H7 (cell line): ENCODE measurements around the gene CDX1. TPM values are rescaled to one million over a fixed set of nuclear protein-coding genes. Genes with fewer than 3 reads are reported as not detected.
"Not testable (repeated sequence)": the region's sequence is repeated elsewhere in the genome, so short reads cannot be mapped to it uniquely, and the experiment has no call there.

ENCODE experiments used
- DNase-seq: peaks from one replicate; pipeline ENCODE4 v3.0.0; 2012
- H3K27me3 ChIP-seq: 2 replicates; pipeline ENCODE4 v1.6.0; 2011; ENCODE audit warnings: mild to moderate bottlenecking, low read length; ENCODE audit not compliant: control insufficient read depth, insufficient read depth
- H3K36me3 ChIP-seq: replicated peaks from 2 replicates; pipeline ENCODE4 v1.5.1; 2011; ENCODE audit warnings: low read length; ENCODE audit not compliant: control insufficient read depth, insufficient read depth
- H3K4me3 ChIP-seq: 2 replicates; pipeline ENCODE4 v1.5.1; 2011; ENCODE audit warnings: low read depth, mild to moderate bottlenecking, control low read depth, low read length, moderate library complexity; ENCODE audit not compliant: insufficient read depth
- total RNA-seq: library from RNA; depleted of rRNA; stranded (reverse); fragments of >200 nt; shearing (Covaris generic); gene quantifications from 2 replicates; pipeline ENCODE4 v1.2.3, GENCODE V29; 2014

CDX1 gene
- total RNA-seq, 1 experiment from 2014 or later, result 0.62 TPM

DNA sequence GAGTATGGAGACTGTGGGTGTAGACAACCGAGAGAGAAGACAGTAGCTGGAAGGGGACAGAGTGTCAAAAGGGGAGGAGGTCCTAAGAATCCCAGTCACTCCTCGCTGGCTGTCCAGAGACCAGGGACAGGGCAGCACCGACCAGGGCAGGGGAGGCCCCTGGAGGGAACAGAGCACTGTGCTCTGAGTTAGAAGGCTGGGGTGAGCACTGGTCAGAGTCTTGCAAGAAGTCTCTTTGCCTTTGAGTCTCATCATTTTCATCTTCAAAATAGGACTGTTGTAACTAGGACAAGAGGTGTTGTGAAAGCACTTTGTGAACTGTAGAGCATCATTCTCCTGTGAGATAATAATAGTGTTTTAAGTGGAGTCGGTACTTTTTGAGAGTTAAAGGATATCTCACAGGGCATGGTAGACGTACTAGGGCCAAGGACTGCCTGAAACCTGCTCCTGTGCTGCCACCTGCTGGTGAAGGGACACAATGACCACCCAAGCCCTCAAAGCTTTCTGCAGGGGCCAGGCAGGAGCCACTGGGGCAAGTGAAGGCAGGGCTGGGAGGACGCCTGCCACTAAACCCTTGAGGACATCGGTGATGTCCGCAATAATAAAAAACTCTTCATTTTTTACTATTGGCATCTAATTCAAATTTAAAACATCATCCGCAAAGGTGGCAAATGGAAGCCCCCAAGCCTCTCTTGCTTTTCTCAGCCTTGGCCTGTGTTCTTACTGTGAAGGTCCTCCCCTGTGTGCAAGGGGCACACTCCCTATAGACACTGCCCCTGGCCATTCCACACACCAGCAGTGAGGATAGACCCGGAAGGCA lies 51.5 kb downstream of the CDX1 start:
- H3K36me3 ChIP-seq, result no peaks in the 10 kb centered on the region
- H3K4me3 ChIP-seq, result no peak overlapping the region
- peaks cover 7% of the 10 kb centered on the region for H3K27me3 ChIP-seq
- DNase-seq, result peak; percentile 93

DNA sequence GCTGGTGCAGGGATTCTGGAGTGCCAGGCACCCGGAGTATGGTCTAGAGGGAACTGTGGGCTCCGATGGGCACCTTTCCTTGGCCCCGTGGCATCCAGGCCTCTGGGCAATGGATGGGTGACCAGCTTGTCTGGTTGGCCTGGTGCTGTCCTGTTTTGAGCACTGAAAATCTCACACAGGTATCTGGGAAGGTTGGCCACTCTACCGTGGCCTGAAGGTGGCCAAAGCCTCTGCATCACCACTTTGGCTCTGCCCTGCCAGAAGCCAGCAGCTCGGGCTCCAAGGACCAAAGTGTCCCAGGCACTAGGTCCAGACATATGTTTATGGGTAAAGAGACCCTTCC lies 52.1 kb downstream of the CDX1 start:
- H3K27me3 ChIP-seq, result peaks cover 5% of the 10 kb centered on the region

DNA sequence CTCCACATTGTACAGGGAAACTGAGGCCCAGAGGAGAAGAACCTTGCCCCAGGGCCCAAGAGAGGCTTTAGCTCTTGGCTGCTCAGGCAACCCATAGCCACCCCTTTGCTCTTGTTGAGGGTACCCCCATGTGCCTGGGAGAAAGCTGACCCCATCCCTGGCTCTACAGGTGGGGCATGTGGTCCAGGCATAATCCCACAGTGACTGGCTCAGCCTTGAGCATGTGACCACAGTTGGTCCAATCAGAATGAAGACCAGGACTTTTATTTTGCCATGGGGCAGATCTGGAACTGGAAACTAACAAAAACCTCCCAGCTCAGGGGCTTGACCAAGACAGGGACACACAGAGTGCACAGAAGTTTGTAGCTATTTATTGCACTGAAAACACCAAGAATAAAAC lies 52.6 kb downstream of the CDX1 start:
- Histone ChIP-seq H3K27me3 (peaks cover 5% of the 10 kb centered on the region), H3K4me3 (no peak overlapping the region), H3K36me3 (no peaks in the 10 kb centered on the region)
- peak; percentile 68 for DNase-seq

More for the DNA sequence above, 52.1 kb downstream of the CDX1 start:
- DNase-seq, result no peak
- no peak overlapping the region for H3K4me3 ChIP-seq
- H3K36me3 ChIP-seq, result no peaks in the 10 kb centered on the region

DNA sequence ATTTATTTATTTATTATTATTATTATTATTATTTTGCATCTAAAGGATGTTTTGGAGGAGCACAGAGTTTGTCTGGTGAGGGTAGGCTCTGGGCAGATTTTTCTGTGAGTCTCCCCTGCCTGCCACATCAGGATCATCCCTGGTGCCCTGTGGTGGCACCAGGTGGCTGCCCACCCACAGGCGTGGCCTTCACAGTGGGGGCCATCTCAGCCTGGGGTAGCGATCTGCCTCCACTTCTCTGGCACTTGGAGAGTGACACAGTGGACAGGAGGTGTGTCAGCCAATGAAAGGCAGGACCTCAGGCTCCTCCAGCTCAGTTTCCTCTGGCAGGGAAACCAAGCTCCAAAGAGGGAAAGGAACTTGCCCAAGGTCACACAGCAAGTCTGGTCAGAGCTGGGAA lies 53.3 kb downstream of the CDX1 start:
- peaks cover 5% of the 10 kb centered on the region for H3K27me3 ChIP-seq
- no peak overlapping the region for H3K4me3 ChIP-seq
- H3K36me3 ChIP-seq, result no peaks in the 10 kb centered on the region
- DNase-seq, result no peak

DNA sequence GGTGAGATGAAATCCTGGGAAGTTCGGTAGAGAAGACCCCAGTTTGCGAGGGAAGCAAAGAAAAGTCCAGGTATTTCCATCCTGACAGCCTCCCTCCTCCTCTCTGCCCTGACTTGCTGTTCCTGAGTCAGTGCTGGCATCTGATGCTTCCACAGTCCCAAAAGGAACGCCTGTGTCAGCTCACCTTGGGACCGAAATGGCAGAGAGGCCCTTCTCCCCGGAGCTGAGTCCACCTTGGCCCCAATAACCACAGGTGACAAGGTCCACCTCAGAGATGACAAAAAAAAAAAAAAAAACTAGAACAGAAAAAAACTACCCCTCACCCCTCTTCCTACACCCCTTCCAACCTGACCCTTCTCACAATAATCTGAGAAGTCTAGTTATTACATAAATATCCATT lies 54.9 kb downstream of the CDX1 start:
- DNase-seq, result no peak
- peaks cover 5% of the 10 kb centered on the region for H3K27me3 ChIP-seq
- no peak overlapping the region for H3K4me3 ChIP-seq
- H3K36me3 ChIP-seq, result no peaks in the 10 kb centered on the region

DNA sequence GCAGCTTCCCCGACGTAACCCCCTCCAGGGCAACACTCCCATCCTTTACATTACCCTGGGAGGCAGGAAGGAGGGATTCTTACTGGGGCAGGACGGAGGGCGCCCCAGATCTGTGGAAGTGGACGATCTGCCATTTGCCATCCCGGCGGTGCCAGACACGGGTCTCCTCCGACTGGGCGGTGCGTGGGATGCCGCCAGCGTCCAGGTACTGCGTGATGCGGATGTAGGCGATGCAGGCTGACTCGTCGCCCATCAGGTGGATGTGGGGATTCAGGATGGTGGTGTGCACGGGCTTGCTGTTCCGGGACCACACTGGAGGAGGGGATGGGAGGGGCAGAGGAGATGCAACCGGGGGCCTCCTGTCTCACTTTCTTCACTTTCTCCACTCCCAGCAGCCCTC lies 56.3 kb downstream of the CDX1 start:
- Histone ChIP-seq H3K27me3 (no peaks in the 10 kb centered on the region; the same call in 1 of the 2 replicates), H3K36me3 (no peaks in the 10 kb centered on the region), H3K4me3 (no peak overlapping the region)
- DNase-seq, result no peak

DNA sequence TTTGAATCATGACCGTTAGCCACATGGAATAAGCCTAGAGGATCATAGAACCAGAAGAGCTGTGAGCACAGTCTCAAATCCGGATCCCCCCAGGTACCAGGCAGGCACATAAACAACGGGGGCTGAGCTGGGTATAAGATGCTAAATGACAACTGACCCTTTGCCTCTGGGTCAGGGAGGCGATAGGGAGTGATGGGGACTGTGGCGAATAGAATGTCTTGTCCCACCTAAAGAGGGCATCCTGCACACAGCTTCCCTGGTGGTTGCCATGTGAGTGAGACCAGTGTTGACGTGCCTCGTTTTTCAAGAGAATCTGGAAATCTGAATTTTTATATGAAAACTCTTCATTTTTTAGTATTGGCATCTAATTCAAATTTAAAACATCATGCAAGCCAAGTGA lies 56.9 kb downstream of the CDX1 start:
- DNase-seq, result no peak
- Histone ChIP-seq H3K36me3 (no peaks in the 10 kb centered on the region), H3K27me3 (no peaks in the 10 kb centered on the region; the same call in 1 of the 2 replicates), H3K4me3 (no peak overlapping the region)

DNA sequence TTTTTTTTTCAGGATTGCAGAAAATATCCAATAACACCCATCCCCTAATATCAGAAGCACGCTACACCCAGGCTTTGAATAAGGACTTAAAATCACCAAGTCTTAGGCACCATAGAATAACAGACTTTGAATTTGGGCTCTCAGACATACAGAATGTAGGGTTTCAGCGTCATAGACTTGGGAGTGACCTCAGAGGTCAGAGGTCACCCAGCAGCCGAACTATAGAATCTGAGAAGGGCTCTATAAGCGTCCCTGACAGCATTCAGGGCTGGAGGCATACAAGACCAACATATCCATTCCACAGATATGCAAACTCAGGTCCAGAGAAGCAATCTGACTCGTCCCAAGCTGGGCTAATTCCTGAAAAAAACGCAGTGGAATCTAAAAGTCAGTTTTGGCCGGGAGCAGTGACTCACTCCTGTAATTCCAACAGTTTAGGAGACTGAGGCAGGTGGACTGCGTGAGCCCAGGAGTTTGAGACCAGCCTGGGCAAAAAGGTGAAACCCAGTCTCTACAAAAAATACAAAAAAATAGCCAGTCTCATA lies 58.0 kb downstream of the CDX1 start:
- no peaks in the 10 kb centered on the region for H3K36me3 ChIP-seq
- no peak for DNase-seq
- no peak overlapping the region for H3K4me3 ChIP-seq
- H3K27me3 ChIP-seq, result no peaks in the 10 kb centered on the region; the same call in 1 of the 2 replicates

DNA sequence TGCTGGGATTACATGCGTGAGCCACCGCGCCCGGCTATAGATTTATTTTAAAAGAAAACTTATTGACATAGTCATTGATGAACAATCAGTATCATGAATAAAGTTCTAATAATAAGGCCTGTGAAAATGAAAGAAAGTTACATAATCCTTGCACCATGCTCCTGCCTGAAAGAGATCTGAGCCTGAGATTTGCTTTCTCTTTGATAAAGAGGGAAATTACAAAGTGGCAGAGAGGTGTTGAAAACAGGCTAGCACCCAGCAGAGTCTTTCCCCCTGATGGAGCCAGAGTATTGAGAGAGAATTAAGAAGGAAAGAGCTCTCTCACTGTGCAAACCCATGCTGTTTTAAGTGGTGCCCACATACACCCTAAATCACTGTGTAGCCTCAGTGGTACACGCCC lies 60.5 kb downstream of the CDX1 start:
- Histone ChIP-seq H3K36me3 (no peaks in the 10 kb centered on the region), H3K4me3 (no peak overlapping the region), H3K27me3 (no peaks in the 10 kb centered on the region; the same call in 1 of the 2 replicates)
- no peak for DNase-seq

DNA sequence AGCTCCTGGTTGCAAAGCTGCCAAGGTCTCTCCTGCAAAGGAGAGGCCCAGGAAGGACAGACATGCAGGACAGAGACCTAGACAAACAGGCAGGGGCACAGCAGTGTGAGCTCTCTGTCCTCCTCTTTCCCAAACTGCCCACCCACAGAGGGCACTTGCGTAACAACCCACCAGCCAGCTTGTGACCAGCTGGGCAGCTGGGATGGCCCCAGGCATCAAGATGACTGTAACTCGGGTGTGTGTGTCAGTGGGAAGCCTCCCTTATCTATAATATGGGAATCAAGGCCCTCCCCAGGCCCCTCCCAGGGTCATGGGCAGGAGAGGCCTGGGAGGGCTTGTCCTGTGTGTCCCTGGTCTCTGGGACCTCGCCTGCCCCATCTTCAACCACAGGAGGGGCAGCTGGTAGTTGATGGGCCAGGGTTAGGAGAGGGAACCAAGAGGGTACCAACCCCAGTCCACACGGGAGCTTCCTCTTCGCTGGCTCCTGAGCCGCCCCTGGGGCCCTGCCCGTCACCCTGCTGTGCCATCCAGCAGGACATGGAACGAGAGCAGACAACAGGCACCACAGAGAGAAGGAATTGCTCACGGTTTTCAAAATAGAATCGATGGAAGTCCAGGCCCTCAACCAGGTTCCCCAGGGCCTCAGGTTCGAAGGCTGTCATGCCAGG lies 61.2 kb downstream of the CDX1 start:
- DNase-seq, result peak; percentile 43
- Histone ChIP-seq H3K27me3 (no peaks in the 10 kb centered on the region), H3K4me3 (no peak overlapping the region), H3K36me3 (no peaks in the 10 kb centered on the region)

DNA sequence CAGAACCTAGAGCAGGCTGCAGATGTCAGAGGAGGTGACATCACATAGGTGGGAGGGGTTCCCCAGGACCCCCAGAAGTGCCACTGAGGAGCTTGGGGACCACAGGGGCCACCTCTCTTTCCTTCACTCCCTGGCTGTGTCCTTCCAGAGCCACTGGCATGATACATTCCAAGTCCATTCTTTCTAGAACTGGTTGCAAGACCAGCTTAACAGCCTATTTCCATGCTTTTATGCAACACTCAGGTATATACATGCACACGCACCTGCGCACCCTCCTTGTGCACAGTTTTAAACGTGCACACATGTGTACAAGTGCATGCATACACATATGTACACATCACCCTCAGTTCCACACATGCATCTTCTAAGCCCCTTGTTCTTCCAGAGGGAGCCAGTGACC lies 63.0 kb downstream of the CDX1 start:
- H3K27me3 ChIP-seq, result no peaks in the 10 kb centered on the region
- no peak overlapping the region for H3K4me3 ChIP-seq
- H3K36me3 ChIP-seq, result no peaks in the 10 kb centered on the region
- DNase-seq, result no peak

DNA sequence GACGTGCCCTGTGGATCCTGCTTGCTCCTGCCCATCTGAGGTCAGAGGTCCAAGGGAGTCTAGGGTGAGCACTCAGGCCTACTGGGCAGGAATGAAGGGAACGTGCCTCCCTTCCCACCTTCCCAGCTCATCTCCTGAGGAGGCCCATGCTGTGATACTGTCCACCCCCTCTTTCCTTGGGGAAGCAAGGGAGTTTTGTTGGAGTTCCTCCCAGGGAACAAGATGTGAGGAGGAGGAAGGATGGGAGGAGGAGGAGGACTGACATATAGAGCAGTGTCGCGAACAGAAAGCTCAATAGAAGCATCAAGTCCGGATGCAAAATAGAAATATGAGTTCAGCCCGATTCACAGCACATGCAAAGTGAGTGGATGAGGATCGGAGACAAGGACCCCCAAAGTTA lies 64.3 kb downstream of the CDX1 start:
- no peak overlapping the region for H3K4me3 ChIP-seq
- no peaks in the 10 kb centered on the region for H3K27me3 ChIP-seq
- DNase-seq, result no peak
- H3K36me3 ChIP-seq, result no peaks in the 10 kb centered on the region

DNA sequence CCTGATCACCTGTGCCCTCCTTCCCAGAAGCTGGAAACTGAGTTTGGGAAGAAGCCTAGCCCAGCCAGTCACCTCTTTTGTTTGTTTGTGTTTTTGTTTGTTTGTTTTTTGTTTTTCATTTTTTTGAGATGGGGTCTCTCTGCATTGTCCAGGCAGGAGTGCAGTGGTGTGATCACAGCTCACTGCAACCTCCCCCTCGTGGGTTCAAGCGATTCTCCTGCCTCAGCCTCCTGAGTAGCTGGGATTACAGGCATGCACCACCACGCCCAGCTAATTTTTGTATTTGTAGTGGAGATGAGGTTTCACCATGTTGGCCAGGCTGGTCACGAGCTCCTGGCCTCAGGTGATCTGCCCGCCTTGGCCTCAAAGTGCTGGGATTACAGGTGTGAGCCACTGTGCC lies 67.1 kb downstream of the CDX1 start:
- DNase-seq, result not testable (repeated sequence)

More for the DNA sequence above, 67.1 kb downstream of the CDX1 start:
- H3K4me3 ChIP-seq, H3K27me3 ChIP-seq, H3K36me3 ChIP-seq: not testable (repeated sequence)
